Natural killer cell (primary cell): ENCODE results near the gene TCERG1L. TPM values are rescaled to one million over a fixed set of nuclear protein-coding genes. Genes with fewer than 3 reads are reported as not detected.

Experiments used
- ATAC-seq, 3 donors: fragments of 150-1000 bp in 2 of 3; fragments of 200-7000 bp in 1 of 3; cut with Tn5 transposase; 1 replicate in 1 of 3; 2 replicates in 2 of 3; pipeline ENCODE4 v1.10.0; 2021; ENCODE audit warnings: mild to moderate bottlenecking in 2 of 3, moderate library complexity in 2 of 3
- DNase-seq, 2 donors: peaks; one replicate each; pipeline versions ENCODE4 v3.0.0 to v3.0.0-alpha.2; 2013 to 2021; ENCODE audit warnings: mixed read lengths in 1 of 2
- H3K27ac ChIP-seq: one replicate; pipeline ENCODE4 v1.5.1; 2013; ENCODE audit warnings: mild to moderate bottlenecking, low read length
- H3K27me3 ChIP-seq: one replicate; pipeline ENCODE4 v1.6.1; 2013; ENCODE audit warnings: low read length; ENCODE audit not compliant: control insufficient read depth, insufficient read depth
- H3K36me3 ChIP-seq: one replicate; pipeline ENCODE4 v1.6.1; 2013; ENCODE audit warnings: low read length; ENCODE audit not compliant: control insufficient read depth, insufficient read depth
- H3K4me1 ChIP-seq: one replicate; pipeline ENCODE4 v1.6.1; 2013; ENCODE audit warnings: low read length; ENCODE audit not compliant: control insufficient read depth, insufficient read depth
- H3K4me3 ChIP-seq: one replicate; pipeline ENCODE4 v1.5.1; 2013; ENCODE audit warnings: low read length
- H3K9me3 ChIP-seq: one replicate; pipeline ENCODE4 v1.6.1; 2013; ENCODE audit warnings: low read length; ENCODE audit not compliant: control insufficient read depth, insufficient read depth
- H3K27ac Mint-ChIP-seq, 2 donors: one replicate each; pipeline ENCODE4 v1.8.0; 2022; ENCODE audit warnings: mild to moderate bottlenecking in 2 of 2, mixed read lengths in 2 of 2, moderate library complexity in 1 of 2
- H3K27me3 Mint-ChIP-seq, 2 donors: one replicate each; pipeline ENCODE4 v1.8.0; 2022; ENCODE audit warnings: low read depth in 2 of 2, mixed read lengths in 2 of 2
- H3K36me3 Mint-ChIP-seq: one replicate; pipeline ENCODE4 v1.8.0; 2022; ENCODE audit warnings: mixed read lengths
- H3K4me1 Mint-ChIP-seq, 2 donors: one replicate each; pipeline ENCODE4 v1.8.0; 2022; ENCODE audit warnings: mixed read lengths in 2 of 2
- H3K4me3 Mint-ChIP-seq: one replicate; pipeline ENCODE4 v1.8.0; 2022; ENCODE audit warnings: mild to moderate bottlenecking, moderate library complexity, mixed read lengths
- H3K9me3 Mint-ChIP-seq, 2 donors: one replicate each; pipeline ENCODE4 v1.8.0; 2022; ENCODE audit warnings: mixed read lengths in 2 of 2
- CTCF ChIP-seq: fragments of 200-600 bp; IDR thresholded peaks from one replicate; pipeline ENCODE4 v1.8.0; 2022; ENCODE audit warnings: antibody characterized with exemption
- WGBS: methylation state at CpG from one replicate; pipeline ENCODE4 v1.1.7; 2013; ENCODE audit warnings: missing lambda C conversion rate; ENCODE audit not compliant: insufficient coverage; 5-methylcytosine and 5-hydroxymethylcytosine counted together
- intact Hi-C: fragments of 100-400 bp; cut with micrococcal nuclease; formaldehyde crosslinking; loops from one replicate; pipeline ENCODE4 v1.14.2; 2022
- total RNA-seq, 4 donors: library from RNA; stranded (reverse); fragments of 120-200 nt in 1 of 4; gene quantifications; one replicate each; pipeline versions ENCODE4 v1.2.3 to v1.2.4, GENCODE V29; 2013 to 2022

Gene TCERG1L
- total RNA-seq, 3 donors from 2014 or later (not counting 1 experiment from before 2014, with no cell fraction given), result 0.48 TPM; not detected in 2

DNA sequence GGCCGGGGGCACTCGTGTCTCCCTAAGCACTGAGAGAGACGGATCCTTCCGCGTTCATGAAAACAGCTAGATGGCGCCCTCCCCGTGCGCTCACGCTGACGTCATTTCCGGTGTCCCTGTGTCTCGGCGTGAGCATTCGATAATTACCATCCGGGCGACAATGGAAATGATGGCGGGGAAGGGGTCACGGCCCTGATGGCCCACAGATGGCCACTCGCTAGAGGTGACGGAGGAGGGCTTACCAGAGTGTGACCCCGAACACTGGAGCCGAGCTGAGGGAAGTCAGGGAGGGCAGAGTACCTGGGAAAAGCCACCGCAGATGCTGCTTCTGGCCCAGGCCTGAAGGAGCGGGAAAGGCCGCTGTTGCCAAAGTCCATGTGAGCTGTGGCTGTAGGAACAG is 222.9 kb downstream of the TCERG1L start:
- intact Hi-C loops, result no loop called here
- H3K9me3 Mint-ChIP-seq, result no peaks in the 10 kb centered on the region
- no peak for ATAC-seq
- no peaks in the 10 kb centered on the region for H3K4me1 Mint-ChIP-seq
- Histone ChIP-seq H3K36me3 (no peaks in the 10 kb centered on the region), H3K27ac (no peak overlapping the region), H3K4me3 (no peak overlapping the region), H3K27me3 (no peaks in the 10 kb centered on the region), H3K4me1 (no peaks in the 10 kb centered on the region), H3K9me3 (no peaks in the 10 kb centered on the region)
- H3K4me3 Mint-ChIP-seq, result no peak overlapping the region
- no peaks in the 10 kb centered on the region for H3K27me3 Mint-ChIP-seq
- H3K27ac Mint-ChIP-seq, result no peak overlapping the region
- no peak for DNase-seq
- H3K36me3 Mint-ChIP-seq, result no peaks in the 10 kb centered on the region
- 91% methylated on average over 25 of the region's 25 CpGs for WGBS
- no peak for TF ChIP-seq CTCF

DNA sequence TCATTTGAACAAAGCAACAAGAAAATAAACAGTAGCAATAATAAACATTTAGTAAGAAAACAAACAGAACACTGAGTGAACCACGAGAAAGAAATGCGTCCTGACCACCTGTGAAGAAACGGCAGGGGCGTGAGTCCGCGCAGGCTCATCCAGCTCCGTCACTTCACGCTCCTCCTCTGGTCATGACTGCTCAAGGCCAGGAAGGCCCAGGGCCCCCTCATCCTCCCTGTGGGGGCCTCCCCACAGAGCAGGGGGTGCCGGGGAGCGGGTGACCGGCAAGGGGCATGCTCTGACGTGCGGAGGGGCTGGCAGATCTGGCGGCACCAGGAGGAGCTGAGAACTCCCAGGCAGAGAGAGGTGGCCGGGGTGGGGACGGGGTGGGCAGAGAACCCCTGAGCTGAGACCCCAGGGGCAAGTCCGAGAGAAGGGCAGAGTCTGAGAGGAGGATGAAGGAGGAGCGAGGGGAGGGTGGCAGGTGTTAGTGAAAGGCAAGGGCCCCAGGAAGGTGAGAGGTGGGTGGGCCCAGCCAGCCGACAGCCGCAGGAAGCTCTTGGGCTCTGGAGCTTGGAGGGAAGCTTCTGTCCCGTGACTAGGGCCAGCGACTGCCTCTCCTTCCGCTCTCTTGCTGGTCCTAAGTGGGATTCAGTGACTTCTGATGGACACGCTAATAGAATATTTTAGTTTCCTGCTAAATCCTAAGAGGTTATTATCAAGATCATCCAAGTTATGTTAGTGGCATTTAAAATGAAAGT is 223.9 kb downstream of the TCERG1L start:
- Histone ChIP-seq H3K4me3 (no peak overlapping the region), H3K27me3 (no peaks in the 10 kb centered on the region), H3K4me1 (no peaks in the 10 kb centered on the region), H3K9me3 (no peaks in the 10 kb centered on the region), H3K27ac (no peak overlapping the region), H3K36me3 (no peaks in the 10 kb centered on the region)
- Mint-ChIP-seq H3K4me1 (no peaks in the 10 kb centered on the region), H3K9me3 (no peaks in the 10 kb centered on the region), H3K27ac (no peak overlapping the region), H3K36me3 (no peaks in the 10 kb centered on the region), H3K27me3 (no peaks in the 10 kb centered on the region), H3K4me3 (no peak overlapping the region)
- WGBS, result 83% methylated on average over 24 of the region's 24 CpGs
- intact Hi-C loops, result no loop called here
- DNase-seq (no peak), ATAC-seq (no peak)
- TF ChIP-seq CTCF, result no peak

GRCh38 chr10:131086511-131086910 is 225.0 kb downstream of the TCERG1L start:
- Histone ChIP-seq H3K4me1 (no peaks in the 10 kb centered on the region), H3K36me3 (no peaks in the 10 kb centered on the region), H3K4me3 (no peak overlapping the region), H3K27me3 (no peaks in the 10 kb centered on the region), H3K9me3 (no peaks in the 10 kb centered on the region), H3K27ac (no peak overlapping the region)
- H3K27ac Mint-ChIP-seq, result no peak overlapping the region
- no peak for ATAC-seq
- no peaks in the 10 kb centered on the region for H3K9me3 Mint-ChIP-seq
- 78% methylated on average over 5 of the region's 5 CpGs for WGBS
- no peaks in the 10 kb centered on the region for H3K27me3 Mint-ChIP-seq
- intact Hi-C loops, result no loop called here
- TF ChIP-seq CTCF, result no peak
- peaks cover 0 to 1% of the 10 kb centered on the region in 2 donors for H3K4me1 Mint-ChIP-seq
- H3K4me3 Mint-ChIP-seq, result no peak overlapping the region
- no peaks in the 10 kb centered on the region for H3K36me3 Mint-ChIP-seq
- DNase-seq, result no peak

DNA sequence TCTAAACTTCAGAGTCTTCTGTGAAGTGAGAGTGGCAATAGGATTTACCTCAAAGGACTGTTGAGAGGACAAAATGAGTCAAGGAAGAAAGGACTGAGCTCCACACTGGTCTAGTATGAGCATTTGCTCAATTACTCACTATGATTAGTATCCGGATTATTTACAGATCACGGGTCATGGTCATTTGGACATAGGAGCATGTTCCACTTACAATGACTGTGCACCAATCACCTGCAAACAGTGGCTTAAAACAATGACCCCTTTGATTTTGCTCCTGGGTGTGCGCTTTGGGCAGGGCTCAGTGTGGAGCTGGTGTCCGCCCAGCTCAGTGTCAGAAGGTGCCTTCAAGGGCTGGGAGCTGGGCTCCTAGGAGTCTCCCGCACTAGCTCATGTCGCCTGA is 225.4 kb downstream of the TCERG1L start:
- 91% methylated on average over 6 of the region's 6 CpGs for WGBS
- H3K9me3 ChIP-seq, result no peaks in the 10 kb centered on the region
- ATAC-seq (no peak), DNase-seq (no peak)
- H3K27ac ChIP-seq, result no peak overlapping the region
- intact Hi-C loops, result no loop called here
- H3K36me3 ChIP-seq, result no peaks in the 10 kb centered on the region
- no peak overlapping the region for H3K4me3 Mint-ChIP-seq
- no peak for TF ChIP-seq CTCF
- H3K4me1 Mint-ChIP-seq, result peaks cover 3 to 5% of the 10 kb centered on the region in 2 donors
- no peak overlapping the region for H3K4me3 ChIP-seq
- H3K27ac Mint-ChIP-seq, result no peak overlapping the region
- no peaks in the 10 kb centered on the region for H3K36me3 Mint-ChIP-seq
- no peaks in the 10 kb centered on the region for H3K9me3 Mint-ChIP-seq
- H3K27me3 ChIP-seq, result no peaks in the 10 kb centered on the region
- H3K27me3 Mint-ChIP-seq, result no peaks in the 10 kb centered on the region
- H3K4me1 ChIP-seq, result no peaks in the 10 kb centered on the region
